Measurements from ENCODE around the gene CHRNA3. TPM values are rescaled to one million over a fixed set of nuclear protein-coding genes. Genes with fewer than 3 reads are reported as not detected.

CHRNA3 gene
- total RNA-seq, 1 experiment from 2014 or later = not detected

- no peak for DNase-seq (ENCODE audit: low read depth)
Measured at GRCh38 chr15:78636378-78636859, 15.6 kb upstream of the CHRNA3 start.

- no peak for DNase-seq (ENCODE audit: low read depth)
Measured at GRCh38 chr15:78635346-78635745, 14.6 kb upstream of the CHRNA3 start.

- no peak for DNase-seq (ENCODE audit: low read depth)
Measured at GRCh38 chr15:78634210-78635145, 13.7 kb upstream of the CHRNA3 start.

- DNase-seq (ENCODE audit: low read depth) = no peak
Measured at GRCh38 chr15:78633348-78633747, 12.6 kb upstream of the CHRNA3 start.

GRCh38 chr15:78630886-78631633 is 10.3 kb upstream of the CHRNA3 start:
- DNase-seq (ENCODE audit: low read depth) = no peak

- DNase-seq (ENCODE audit: low read depth) = no peak
Measured at GRCh38 chr15:78629716-78630065, 8.9 kb upstream of the CHRNA3 start.

- DNase-seq (ENCODE audit: low read depth) = no peak
Measured at GRCh38 chr15:78629031-78629715, 8.4 kb upstream of the CHRNA3 start.

- DNase-seq (ENCODE audit: low read depth) = no peak
Measured at GRCh38 chr15:78628227-78628626, 7.4 kb upstream of the CHRNA3 start.

GRCh38 chr15:78627348-78627747 is 6.6 kb upstream of the CHRNA3 start:
- DNase-seq (ENCODE audit: low read depth) = no peak

- DNase-seq (ENCODE audit: low read depth) = no peak
Measured at GRCh38 chr15:78626381-78626995, 5.7 kb upstream of the CHRNA3 start.

- no peak for DNase-seq (ENCODE audit: low read depth)
Measured at GRCh38 chr15:78625606-78626280, 4.9 kb upstream of the CHRNA3 start.

GRCh38 chr15:78624651-78625590 is 4.1 kb upstream of the CHRNA3 start:
- no peak for DNase-seq (ENCODE audit: low read depth)

- DNase-seq (ENCODE audit: low read depth) = no peak
Measured at GRCh38 chr15:78623786-78624497, 3.1 kb upstream of the CHRNA3 start.

GRCh38 chr15:78621810-78622402 is 1.1 kb upstream of the CHRNA3 start:
- no peak for DNase-seq (ENCODE audit: low read depth)

- peak; percentile 4 for DNase-seq (ENCODE audit: low read depth)
Measured at GRCh38 chr15:78620021-78620526, 722 bp downstream of the CHRNA3 start.

- DNase-seq (ENCODE audit: low read depth) = no peak
Measured at GRCh38 chr15:78619022-78619950, 1.5 kb downstream of the CHRNA3 start.

- DNase-seq (ENCODE audit: low read depth) = peak; percentile 71
Measured at GRCh38 chr15:78618490-78618934, 2.3 kb downstream of the CHRNA3 start.
